T-helper 2 cell treated with Interferon-gamma antibody and Interleukin-4, amounts not matched to agents 5 μg/mL and 100 μg/mL, for 36 hours (primary cell): ENCODE data around the gene CA9.
"Not testable (repeated sequence)": the region's sequence is repeated elsewhere in the genome, so short reads cannot be mapped to it uniquely, and the experiment has no call there.

ENCODE experiments used
- DNase-seq: peaks from one replicate; pipeline ENCODE4 v3.0.0; 2021; ENCODE audit warnings: low spot score
- H3K27ac Mint-ChIP-seq: one replicate; pipeline ENCODE4 v1.8.0; 2021; ENCODE audit warnings: mild to moderate bottlenecking, mixed read lengths
- H3K27me3 Mint-ChIP-seq: one replicate; pipeline ENCODE4 v1.8.0; 2021; ENCODE audit warnings: low read depth, mixed read lengths
- H3K36me3 Mint-ChIP-seq: one replicate; pipeline ENCODE4 v1.8.0; 2021; ENCODE audit warnings: low read depth, mixed read lengths
- H3K4me1 Mint-ChIP-seq: one replicate; pipeline ENCODE4 v1.8.0; 2021; ENCODE audit warnings: low read depth, mixed read lengths
- H3K4me3 Mint-ChIP-seq: one replicate; pipeline ENCODE4 v1.8.0; 2022; ENCODE audit warnings: mild to moderate bottlenecking, moderate library complexity, mixed read lengths
- H3K9me3 Mint-ChIP-seq: one replicate; pipeline ENCODE4 v1.8.0; 2021; ENCODE audit warnings: mixed read lengths

Gene CA9

GRCh38 chr9:35645736-35646135 lies 28.0 kb upstream of the CA9 start:
- Mint-ChIP-seq H3K27ac (peak overlapping the region; percentile 98), H3K36me3 (peaks cover 49% of the 10 kb centered on the region), H3K4me1 (peaks cover 39% of the 10 kb centered on the region), H3K4me3 (peak overlapping the region; percentile 100)
- not testable (repeated sequence) for H3K9me3 Mint-ChIP-seq, DNase-seq, H3K27me3 Mint-ChIP-seq

DNA sequence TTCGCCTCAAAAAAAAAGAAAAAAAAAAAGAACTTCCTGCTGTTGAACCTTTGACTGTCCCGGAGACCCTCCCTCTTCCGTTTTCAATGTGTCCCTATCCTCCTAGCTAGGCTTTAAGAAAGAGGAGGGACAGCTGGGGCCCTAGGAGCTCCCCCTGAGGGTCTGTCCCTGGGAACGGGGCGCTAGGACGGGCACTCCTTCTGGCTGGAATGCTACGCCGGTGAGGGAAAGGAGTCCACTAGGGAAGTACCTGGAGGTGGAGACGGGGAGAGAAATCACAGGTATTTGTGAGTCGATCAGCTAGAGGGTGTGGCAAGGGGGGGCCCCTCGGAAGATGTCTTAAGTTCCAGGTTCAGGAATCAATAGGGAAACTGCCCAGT lies 27.6 kb upstream of the CA9 start:
- Mint-ChIP-seq H3K36me3 (peaks cover 45% of the 10 kb centered on the region), H3K27ac (peak overlapping the region; percentile 98), H3K9me3 (peaks cover 3% of the 10 kb centered on the region), H3K27me3 (no peaks in the 10 kb centered on the region), H3K4me1 (peaks cover 43% of the 10 kb centered on the region), H3K4me3 (peak overlapping the region; percentile 100)
- no peak for DNase-seq

DNA sequence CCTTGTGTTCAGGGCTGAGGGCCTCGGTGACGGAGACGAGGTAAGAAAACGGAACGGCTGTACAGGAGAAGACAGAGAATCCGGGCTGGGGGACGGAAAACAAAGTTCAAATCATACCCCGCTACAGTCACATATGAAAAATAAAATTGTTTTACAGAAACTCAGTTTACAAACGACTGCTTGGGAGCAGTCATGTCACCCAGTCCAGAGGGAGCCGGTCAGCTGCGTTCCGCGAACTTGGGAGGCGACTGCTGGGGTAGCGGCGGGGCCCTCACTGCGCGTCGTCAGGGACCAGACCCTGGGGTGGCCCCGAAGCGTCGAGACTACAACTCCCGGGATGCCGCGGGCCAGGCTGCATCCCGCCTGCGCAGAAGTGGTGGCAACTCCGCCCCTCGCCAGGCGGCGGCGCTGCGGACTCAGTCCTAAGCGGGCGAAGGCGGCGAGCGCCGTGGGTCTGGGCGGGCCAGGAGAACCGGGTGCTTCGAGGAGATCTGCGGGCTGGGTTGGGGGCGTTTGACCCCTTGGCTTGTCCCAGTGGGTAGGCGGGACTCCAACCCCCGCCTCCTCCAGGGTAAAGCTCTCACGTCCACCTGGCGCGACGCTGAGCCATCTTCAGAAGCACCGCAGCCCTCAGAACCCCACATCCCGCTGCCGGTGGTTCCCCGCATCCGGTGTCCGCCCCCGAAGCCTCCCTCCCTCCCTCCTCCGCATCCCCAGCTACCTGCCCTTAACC lies 27.0 kb upstream of the CA9 start:
- Mint-ChIP-seq H3K9me3 (no peaks in the 10 kb centered on the region), H3K36me3 (peaks cover 39% of the 10 kb centered on the region), H3K27ac (peak overlapping the region; percentile 98), H3K27me3 (no peaks in the 10 kb centered on the region), H3K4me3 (peak overlapping the region; percentile 100), H3K4me1 (peaks cover 44% of the 10 kb centered on the region)
- peak; percentile 94 for DNase-seq

- peak overlapping the region; percentile 100 for H3K4me3 Mint-ChIP-seq
- H3K27me3 Mint-ChIP-seq = no peaks in the 10 kb centered on the region
- peaks cover 43% of the 10 kb centered on the region for H3K4me1 Mint-ChIP-seq
- H3K27ac Mint-ChIP-seq = peak overlapping the region; percentile 98
- H3K9me3 Mint-ChIP-seq = no peaks in the 10 kb centered on the region
- DNase-seq = peak; percentile 52
- peaks cover 26% of the 10 kb centered on the region for H3K36me3 Mint-ChIP-seq
These were observed 24.0 kb upstream of the CA9 start for GRCh38 chr9:35649431-35650340.

DNA sequence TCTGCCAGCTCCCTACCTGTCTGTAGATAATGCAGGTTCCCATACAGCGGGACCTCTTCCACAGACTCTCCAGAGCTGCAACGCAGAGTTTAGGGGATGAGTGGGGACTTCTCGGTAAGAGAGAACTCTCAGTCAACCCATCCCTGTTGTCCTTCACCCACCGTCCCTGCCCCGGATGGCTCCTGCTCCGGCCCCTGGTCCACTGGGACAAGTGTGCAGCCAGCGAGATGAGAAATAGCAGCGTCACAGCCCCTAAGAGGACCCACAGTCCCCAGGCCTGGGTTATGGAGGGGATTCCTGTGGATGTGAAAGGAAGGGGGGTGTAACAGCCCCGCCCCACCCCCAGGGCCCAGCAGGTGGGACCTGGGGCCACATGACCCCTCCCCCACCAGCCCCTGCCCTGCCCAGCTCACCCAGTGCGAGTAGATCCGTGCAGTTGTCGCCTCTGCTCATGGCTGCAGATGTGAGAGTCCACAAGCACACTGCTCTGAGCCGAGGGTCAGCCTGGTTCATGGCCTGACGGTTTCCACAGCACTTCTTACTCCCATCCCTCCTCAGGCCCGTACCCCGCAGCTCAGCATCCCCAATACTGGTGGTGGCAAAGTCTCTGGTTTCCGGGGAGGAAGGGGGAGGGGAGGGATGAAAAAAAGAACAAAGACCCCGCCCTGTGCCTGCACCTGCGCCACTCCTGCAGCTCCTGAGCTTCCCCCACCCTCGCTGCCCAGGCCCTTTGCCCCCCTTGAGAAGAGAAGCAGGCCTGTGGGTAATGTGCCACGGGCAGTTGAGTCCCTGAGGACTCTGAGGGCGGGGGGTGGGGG lies 23.2 kb upstream of the CA9 start, which contains the start of gene SIT1:
TSS of gene SIT1 (minus strand) at position 591 of the 818 bp plus-strand sequence. CDS start at position 513, 78 bp downstream.
- DNase-seq = peak; percentile 36
- H3K4me1 Mint-ChIP-seq = peaks cover 40% of the 10 kb centered on the region
- no peaks in the 10 kb centered on the region for H3K9me3 Mint-ChIP-seq
- peaks cover 26% of the 10 kb centered on the region for H3K36me3 Mint-ChIP-seq
- peak within 1 kb of the TSS; percentile 98 for H3K27ac Mint-ChIP-seq
- H3K4me3 Mint-ChIP-seq = peak within 1 kb of the TSS; percentile 100
- no peaks in the 10 kb centered on the region for H3K27me3 Mint-ChIP-seq

DNA sequence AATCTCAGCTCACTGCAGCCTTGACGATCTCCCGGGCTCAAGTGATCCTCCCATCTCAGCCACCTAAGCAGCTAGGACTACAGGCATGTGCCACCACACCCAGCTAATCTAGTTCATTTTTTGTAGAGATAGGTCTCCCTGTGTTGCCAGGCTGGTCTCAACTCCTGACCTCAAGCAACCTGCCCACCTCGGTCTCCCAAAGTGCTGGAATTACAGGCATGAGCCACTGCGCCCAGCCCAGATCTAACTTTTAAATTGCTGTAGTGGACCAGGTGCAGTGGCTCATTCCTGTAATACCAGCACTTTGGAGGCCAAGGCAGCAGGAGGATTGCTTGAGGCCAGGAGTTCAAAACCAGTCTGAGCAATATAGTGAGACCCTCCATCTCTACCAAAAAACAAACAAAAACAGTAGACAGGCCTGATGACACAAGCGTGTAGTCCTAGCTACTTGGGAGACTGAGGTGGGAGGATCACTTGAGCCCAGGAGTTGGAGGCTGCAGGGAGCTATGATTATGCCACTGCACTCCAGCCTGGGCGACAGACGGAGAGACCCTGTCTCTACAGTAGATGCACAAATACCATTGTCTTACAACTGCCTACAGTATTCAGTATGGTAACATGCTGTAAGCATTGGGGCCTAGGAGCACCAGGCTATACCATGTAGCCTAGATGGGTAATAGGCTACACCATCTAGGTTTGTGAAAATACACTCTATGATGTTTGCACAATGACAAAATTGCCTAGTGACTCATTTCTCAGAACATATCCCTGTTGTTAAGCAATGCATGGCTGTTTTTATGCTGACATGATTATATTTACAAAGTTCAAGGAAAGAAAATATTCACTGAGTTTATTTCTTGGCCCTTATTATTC lies 21.5 kb upstream of the CA9 start:
- no peak for DNase-seq
- Mint-ChIP-seq H3K36me3 (peaks cover 22% of the 10 kb centered on the region), H3K4me1 (peaks cover 52% of the 10 kb centered on the region), H3K27ac (peak overlapping the region; percentile 55), H3K27me3 (no peaks in the 10 kb centered on the region), H3K9me3 (no peaks in the 10 kb centered on the region), H3K4me3 (peak overlapping the region; percentile 100)

- Mint-ChIP-seq H3K4me1 (peaks cover 53% of the 10 kb centered on the region), H3K4me3 (peak overlapping the region; percentile 37), H3K27me3 (peaks cover 4% of the 10 kb centered on the region), H3K27ac (no peak overlapping the region), H3K9me3 (no peaks in the 10 kb centered on the region), H3K36me3 (peaks cover 20% of the 10 kb centered on the region)
- no peak for DNase-seq
These were observed 20.9 kb upstream of the CA9 start for GRCh38 chr9:35652829-35653209.

- Mint-ChIP-seq H3K27ac (no peak overlapping the region), H3K4me3 (no peak overlapping the region), H3K36me3 (peaks cover 14% of the 10 kb centered on the region), H3K27me3 (peaks cover 6% of the 10 kb centered on the region), H3K4me1 (peaks cover 47% of the 10 kb centered on the region), H3K9me3 (no peaks in the 10 kb centered on the region)
- DNase-seq = no peak
These were observed 20.1 kb upstream of the CA9 start for GRCh38 chr9:35653611-35654010.

DNA sequence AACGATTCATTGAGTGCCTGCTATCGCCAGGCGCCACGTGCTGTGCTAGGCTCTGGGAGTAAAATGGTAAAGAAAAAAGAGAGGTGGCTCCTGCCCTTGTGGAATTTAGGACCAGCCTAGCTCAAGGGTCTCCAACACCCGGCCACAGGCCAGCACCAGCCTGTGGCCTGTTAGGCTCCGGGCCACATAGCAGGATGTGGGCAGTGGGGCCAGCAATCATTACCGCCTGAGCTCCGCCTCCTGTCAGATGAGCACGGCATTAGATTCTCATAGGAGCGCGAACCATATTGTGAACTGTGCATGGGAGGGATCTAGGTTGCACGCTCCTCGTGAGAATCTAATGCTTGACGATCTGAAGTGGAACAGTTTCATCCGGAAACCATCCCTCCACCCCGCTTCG lies 17.4 kb upstream of the CA9 start:
- H3K4me3 Mint-ChIP-seq = peak overlapping the region; percentile 86
- H3K4me1 Mint-ChIP-seq = peaks cover 55% of the 10 kb centered on the region
- no peak overlapping the region for H3K27ac Mint-ChIP-seq
- no peaks in the 10 kb centered on the region for H3K9me3 Mint-ChIP-seq
- H3K36me3 Mint-ChIP-seq = peaks cover 26% of the 10 kb centered on the region
- H3K27me3 Mint-ChIP-seq = peaks cover 6% of the 10 kb centered on the region
- DNase-seq = no peak

- Mint-ChIP-seq H3K27ac (peak overlapping the region; percentile 99), H3K4me1 (peaks cover 53% of the 10 kb centered on the region), H3K4me3 (peak overlapping the region; percentile 86), H3K36me3 (peaks cover 28% of the 10 kb centered on the region), H3K9me3 (no peaks in the 10 kb centered on the region), H3K27me3 (peaks cover 6% of the 10 kb centered on the region)
- no peak for DNase-seq
These were observed 16.7 kb upstream of the CA9 start for GRCh38 chr9:35656831-35657545.

DNA sequence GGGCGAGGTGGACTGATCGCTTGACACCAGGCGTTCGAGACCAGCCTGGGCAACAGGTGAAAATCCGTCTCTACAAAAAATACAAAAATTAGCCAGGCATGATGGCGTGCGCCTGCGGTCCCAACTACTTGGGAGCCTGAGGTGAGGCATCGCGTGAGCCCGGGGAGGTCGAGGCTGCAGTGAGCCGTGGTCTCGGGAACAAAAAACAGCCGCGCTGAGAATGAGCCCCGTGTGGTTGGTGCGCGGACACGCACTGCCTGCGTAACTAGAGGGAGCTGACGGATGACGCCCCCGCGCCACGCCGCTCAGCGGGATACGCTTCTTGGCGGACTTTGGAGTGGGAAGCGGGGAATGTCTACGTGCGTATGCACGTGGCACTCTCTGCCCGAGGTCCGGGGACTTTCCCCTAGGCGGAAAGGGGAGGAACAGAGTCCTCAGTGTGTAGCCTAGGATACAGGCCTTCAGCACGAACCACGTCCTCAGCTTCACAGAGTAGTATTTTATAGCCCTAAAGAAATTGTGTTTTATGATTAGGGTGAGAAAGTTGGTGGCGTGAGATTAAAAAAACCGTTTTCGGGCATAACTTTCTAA lies 16.1 kb upstream of the CA9 start, which contains the start of gene RMRP:
TSS of gene RMRP (minus strand) at position 474 of the 591 bp plus-strand sequence.
- Mint-ChIP-seq H3K27me3 (peaks cover 6% of the 10 kb centered on the region), H3K27ac (peak within 1 kb of the TSS; percentile 99), H3K36me3 (peaks cover 35% of the 10 kb centered on the region), H3K9me3 (no peaks in the 10 kb centered on the region), H3K4me3 (peak within 1 kb of the TSS; percentile 89), H3K4me1 (peaks cover 57% of the 10 kb centered on the region)
- DNase-seq = peak; percentile 97
